Activated naive CD4-positive, alpha-beta T cell treated with anti-CD3 and anti-CD28 coated beads for 36 hours (primary cell): Measurements from ENCODE around the gene MAP4K5. TPM values are rescaled to one million over a fixed set of nuclear protein-coding genes. Genes with fewer than 3 reads are reported as not detected.
A peak's percentile ranks its signal among the peaks of the same experiment; 100 is the strongest.

ENCODE experiments used
- CTCF ChIA-PET: fragments of 350-600 bp; sonication (Branson Sonifier 250); formaldehyde crosslinking; loops from one replicate; lab custom pipeline; 2021; ENCODE audit warnings: antibody characterized with exemption; lab: Charles Lee
- DNase-seq: peaks from one replicate; pipeline ENCODE4 v3.0.0-alpha.2; 2020
- H3K27ac Mint-ChIP-seq: one replicate; pipeline ENCODE4 v1.8.0; 2021; ENCODE audit warnings: mild to moderate bottlenecking, mixed read lengths
- H3K27me3 Mint-ChIP-seq: one replicate; pipeline ENCODE4 v1.8.0; 2021; ENCODE audit warnings: low read depth, mixed read lengths
- H3K36me3 Mint-ChIP-seq: one replicate; pipeline ENCODE4 v1.8.0; 2021; ENCODE audit warnings: low read depth, mixed read lengths
- H3K4me1 Mint-ChIP-seq: one replicate; pipeline ENCODE4 v1.8.0; 2021; ENCODE audit warnings: low read depth, mixed read lengths
- H3K4me3 Mint-ChIP-seq: one replicate; pipeline ENCODE4 v1.8.0; 2021; ENCODE audit warnings: mild to moderate bottlenecking, moderate library complexity, mixed read lengths
- H3K9me3 Mint-ChIP-seq: one replicate; pipeline ENCODE4 v1.8.0; 2021; ENCODE audit warnings: mixed read lengths
- intact Hi-C: fragments of 100-400 bp; cut with micrococcal nuclease; formaldehyde crosslinking; loops from one replicate; pipeline ENCODE4 v1.15.1; 2023
- total RNA-seq, 2 experiments: library from RNA; stranded (reverse); gene quantifications; one replicate each; pipeline ENCODE4 v1.2.3, GENCODE V29; 2021

Gene MAP4K5
- total RNA-seq, 2 experiments from 2014 or later: 10.2 to 11.2 TPM

DNA sequence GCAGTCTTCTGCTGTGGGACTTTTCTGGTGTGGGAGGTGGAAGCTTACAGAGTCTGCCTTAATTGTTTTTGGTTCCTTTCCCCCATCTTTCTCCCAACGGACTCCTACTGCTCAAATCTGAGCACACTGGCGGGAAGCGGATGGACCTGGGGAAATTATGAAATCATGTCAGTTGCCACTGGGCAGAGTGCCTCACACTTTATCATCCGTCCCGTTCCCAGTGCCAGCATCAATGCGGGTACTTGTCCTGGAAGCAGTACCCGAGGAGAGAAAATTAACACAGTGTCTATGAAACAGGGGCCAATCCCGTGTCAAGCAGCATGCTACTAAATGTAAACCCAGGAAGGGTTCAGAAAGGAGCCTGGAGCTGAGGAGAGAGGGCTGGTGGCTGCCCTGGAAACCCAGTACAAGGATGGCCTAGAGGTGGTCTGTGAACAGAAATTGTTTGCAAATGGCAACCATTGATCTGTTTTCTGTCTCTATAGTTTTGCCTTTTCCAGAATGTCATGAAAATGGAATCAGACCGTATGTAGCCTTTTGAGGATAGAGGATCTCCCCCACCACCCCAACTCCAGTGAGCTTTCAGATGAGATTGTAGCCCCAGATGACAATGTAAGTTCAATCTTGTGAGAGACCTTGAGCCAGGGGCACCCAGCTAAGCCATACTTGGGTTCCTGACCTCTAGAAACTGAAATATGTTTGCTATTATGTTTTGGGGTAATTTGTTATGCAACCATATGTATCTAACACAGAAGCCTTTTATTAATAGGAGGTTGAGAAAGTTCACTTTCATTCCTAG, 134.8 kb downstream of the MAP4K5 start:
- H3K27me3 Mint-ChIP-seq: peaks cover 2% of the 10 kb centered on the region
- H3K36me3 Mint-ChIP-seq: peaks cover 2% of the 10 kb centered on the region
- H3K9me3 Mint-ChIP-seq: no peaks in the 10 kb centered on the region
- peaks cover 13% of the 10 kb centered on the region for H3K4me1 Mint-ChIP-seq
- CTCF ChIA-PET: no interaction called here
- intact Hi-C loops: loop anchor here (2.0 to 5.0 kb wide), 4 partner anchors 55 to 630 kb away; partner anchors contain the start of gene KLHDC2
- DNase-seq: no peak
- peak overlapping the region; percentile 73 for H3K4me3 Mint-ChIP-seq
- no peak overlapping the region for H3K27ac Mint-ChIP-seq

GRCh38 chr14:50396631-50397389, 135.6 kb downstream of the MAP4K5 start, which contains the start of gene CDKL1:
Gene CDKL1, minus strand, starts transcription at chr14:50396881. Its CDS starts 1,013 bp downstream, at chr14:50395868.
- CTCF ChIA-PET: interaction anchor here (0.9 to 1.3 kb wide), 2 partner anchors 80 to 135 kb away, joined by 5 to 6 read pairs; no protein-coding TSS in a partner anchor
- H3K4me3 Mint-ChIP-seq: peak within 1 kb of the TSS; percentile 83
- peak within 1 kb of the TSS; percentile 59 for H3K27ac Mint-ChIP-seq
- intact Hi-C loops: loop anchor here (1.0 to 5.0 kb wide), 7 partner anchors 34 to 630 kb away; partner anchors contain the start of gene KLHDC2
- DNase-seq: peak; percentile 53
- H3K36me3 Mint-ChIP-seq: peaks cover 2% of the 10 kb centered on the region
- H3K27me3 Mint-ChIP-seq: peaks cover 2% of the 10 kb centered on the region
- H3K4me1 Mint-ChIP-seq: peaks cover 13% of the 10 kb centered on the region
- no peaks in the 10 kb centered on the region for H3K9me3 Mint-ChIP-seq

DNA sequence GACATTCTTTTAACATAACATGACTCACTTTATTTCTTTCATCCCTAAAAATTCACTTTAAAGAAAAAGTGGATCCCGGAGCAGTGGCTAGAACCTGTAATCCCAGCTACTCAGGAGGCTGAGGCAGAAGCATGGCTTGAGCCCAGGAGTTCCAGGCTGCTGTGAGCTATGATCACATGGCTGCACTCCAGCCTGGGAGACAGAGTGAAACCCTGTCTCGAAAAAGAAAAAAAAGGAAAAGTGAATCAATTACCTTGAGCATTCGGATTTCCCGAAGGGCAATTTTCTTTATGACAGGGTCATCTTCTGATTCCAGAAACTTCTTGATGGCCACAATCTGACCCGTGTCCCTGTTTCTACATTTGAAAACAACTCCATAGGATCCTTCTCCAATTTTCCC, 136.9 kb downstream of the MAP4K5 start:
- intact Hi-C loops: loop anchor here (5.0 kb wide), 2 partner anchors 533 to 628 kb away; partner anchors contain the start of gene KLHDC2
- peaks cover 2% of the 10 kb centered on the region for H3K36me3 Mint-ChIP-seq
- CTCF ChIA-PET: interaction anchor here (0.6 to 1.3 kb wide), 3 partner anchors 75 to 136 kb away, joined by 4 to 6 read pairs (median 5); no protein-coding TSS in a partner anchor

GRCh38 chr14:50394713-50395112, 137.7 kb downstream of the MAP4K5 start:
- CTCF ChIA-PET: interaction anchor here (0.6 to 1.4 kb wide), 4 partner anchors 47 to 137 kb away, joined by 3 to 5 read pairs (median 4); partner anchors contain the start of gene MAP4K5
- peaks cover 2% of the 10 kb centered on the region for H3K36me3 Mint-ChIP-seq
- H3K27me3 Mint-ChIP-seq: peaks cover 2% of the 10 kb centered on the region
- intact Hi-C loops: loop anchor here (5.0 kb wide), 2 partner anchors 532 to 627 kb away; partner anchors contain the start of gene KLHDC2
- H3K27ac Mint-ChIP-seq: no peak overlapping the region
- DNase-seq: no peak
- no peaks in the 10 kb centered on the region for H3K9me3 Mint-ChIP-seq
- H3K4me1 Mint-ChIP-seq: peaks cover 13% of the 10 kb centered on the region
- H3K4me3 Mint-ChIP-seq: no peak overlapping the region

More for the DNA sequence above, 136.9 kb downstream of the MAP4K5 start:
- Mint-ChIP-seq H3K4me3 (peak overlapping the region; percentile 83), H3K9me3 (no peaks in the 10 kb centered on the region), H3K27ac (no peak overlapping the region), H3K4me1 (peaks cover 13% of the 10 kb centered on the region), H3K27me3 (peaks cover 2% of the 10 kb centered on the region)
- no peak for DNase-seq

DNA sequence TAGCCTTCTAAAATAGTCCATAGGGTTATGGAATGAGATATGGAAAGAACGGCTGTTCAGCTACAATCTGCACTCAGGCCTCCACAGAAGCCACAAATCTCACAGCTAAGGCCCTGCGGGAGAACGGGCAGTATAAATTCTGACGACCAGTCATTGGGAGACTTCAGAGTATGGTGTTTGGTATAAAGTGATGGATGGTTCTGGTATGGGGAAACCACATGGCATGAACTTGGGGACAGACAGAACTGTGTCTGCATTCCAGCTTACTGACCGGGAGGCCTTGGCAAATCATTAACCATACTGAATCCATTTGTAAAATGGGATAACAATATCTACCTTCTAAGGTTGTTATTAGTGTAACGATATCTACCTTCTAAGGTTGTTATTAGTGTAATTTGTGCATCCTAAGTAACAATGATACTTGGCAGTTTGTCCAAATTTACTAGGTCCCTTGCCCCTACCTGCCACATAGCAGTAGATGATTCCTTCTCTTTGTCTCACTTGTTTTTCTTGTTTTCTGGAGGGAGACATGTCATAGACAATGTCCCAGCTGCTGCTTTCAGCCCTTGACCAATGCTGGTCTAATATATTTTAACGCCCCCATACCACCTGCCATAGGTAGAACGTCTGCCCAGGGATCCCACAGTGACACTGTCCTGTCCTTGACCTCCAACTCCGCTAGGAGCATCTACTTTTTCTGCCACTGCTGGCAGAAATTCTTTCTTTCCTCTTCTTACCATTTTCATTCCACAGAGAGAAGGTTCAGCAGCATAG, 142.5 kb downstream of the MAP4K5 start:
- no peaks in the 10 kb centered on the region for H3K27me3 Mint-ChIP-seq
- H3K27ac Mint-ChIP-seq: no peak overlapping the region
- H3K9me3 Mint-ChIP-seq: no peaks in the 10 kb centered on the region
- CTCF ChIA-PET: no interaction called here
- intact Hi-C loops: no loop called here
- H3K4me3 Mint-ChIP-seq: no peak overlapping the region
- no peaks in the 10 kb centered on the region for H3K4me1 Mint-ChIP-seq
- H3K36me3 Mint-ChIP-seq: peaks cover 2% of the 10 kb centered on the region
- DNase-seq: no peak

- DNase-seq: no peak
- Mint-ChIP-seq H3K36me3 (no peaks in the 10 kb centered on the region), H3K27me3 (no peaks in the 10 kb centered on the region), H3K9me3 (no peaks in the 10 kb centered on the region), H3K4me3 (no peak overlapping the region), H3K27ac (no peak overlapping the region), H3K4me1 (no peaks in the 10 kb centered on the region)
- CTCF ChIA-PET: interaction anchor here (0.8 kb wide), 1 partner anchor 23 kb away, joined by 3 read pairs; no protein-coding TSS in a partner anchor
- intact Hi-C loops: no loop called here
Observed at GRCh38 chr14:50388256-50388931, 144.0 kb downstream of the MAP4K5 start.

DNA sequence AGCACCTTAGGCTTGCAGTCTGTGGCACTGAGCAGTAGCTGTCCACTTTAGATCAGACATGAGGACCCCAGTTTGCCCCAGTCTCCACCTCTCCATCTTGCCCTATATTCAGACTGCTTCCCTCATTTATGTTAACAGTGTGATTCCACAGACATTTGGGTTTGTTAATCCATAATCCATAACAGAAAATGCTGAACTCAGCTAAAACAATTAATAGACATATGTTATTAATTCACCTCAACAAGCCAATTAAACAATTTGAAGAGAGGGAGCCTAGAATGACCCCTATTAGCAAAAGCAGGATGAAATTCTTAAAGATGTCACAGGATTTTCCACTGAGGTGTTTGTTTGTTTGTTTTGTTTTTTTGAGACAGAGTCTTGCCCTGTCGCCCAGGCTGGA, 144.8 kb downstream of the MAP4K5 start:
- H3K4me1 Mint-ChIP-seq: no peaks in the 10 kb centered on the region
- CTCF ChIA-PET: no interaction called here
- intact Hi-C loops: no loop called here
- no peak overlapping the region for H3K27ac Mint-ChIP-seq
- DNase-seq: no peak
- H3K36me3 Mint-ChIP-seq: no peaks in the 10 kb centered on the region
- H3K27me3 Mint-ChIP-seq: no peaks in the 10 kb centered on the region
- H3K9me3 Mint-ChIP-seq: no peaks in the 10 kb centered on the region
- no peak overlapping the region for H3K4me3 Mint-ChIP-seq

- Mint-ChIP-seq H3K9me3 (no peaks in the 10 kb centered on the region), H3K4me1 (no peaks in the 10 kb centered on the region), H3K27ac (no peak overlapping the region), H3K36me3 (no peaks in the 10 kb centered on the region), H3K4me3 (no peak overlapping the region), H3K27me3 (no peaks in the 10 kb centered on the region)
- no peak for DNase-seq
- CTCF ChIA-PET: no interaction called here
- intact Hi-C loops: no loop called here
Observed at GRCh38 chr14:50383618-50384225, 148.6 kb downstream of the MAP4K5 start.

DNA sequence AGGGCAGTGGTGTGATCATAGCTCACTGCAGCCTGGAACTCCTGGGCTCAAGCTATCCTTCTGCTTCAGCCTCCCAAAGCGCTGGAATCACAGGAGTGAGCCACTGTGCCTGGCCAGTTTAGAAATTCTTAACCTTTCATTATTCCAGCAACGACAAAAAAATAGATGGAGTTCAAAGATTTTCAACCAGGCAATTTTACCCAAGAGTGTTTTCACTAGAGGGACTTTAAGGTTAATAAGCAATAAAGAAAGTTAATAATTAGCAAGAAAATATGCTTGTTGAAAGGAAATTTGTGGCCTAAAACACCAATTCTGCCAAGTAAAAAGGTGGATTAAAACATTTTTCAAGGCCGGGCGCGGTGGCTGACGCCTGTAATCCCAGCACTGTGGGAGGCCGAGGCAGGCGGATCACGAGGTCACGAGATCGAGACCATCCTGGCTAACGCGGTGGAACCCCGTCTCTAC, 150.5 kb downstream of the MAP4K5 start:
- H3K27ac Mint-ChIP-seq: no peak overlapping the region
- CTCF ChIA-PET: no interaction called here
- no peaks in the 10 kb centered on the region for H3K9me3 Mint-ChIP-seq

GRCh38 chr14:50381008-50381407, 151.4 kb downstream of the MAP4K5 start:
- no peaks in the 10 kb centered on the region for H3K9me3 Mint-ChIP-seq
- no peak overlapping the region for H3K27ac Mint-ChIP-seq
- DNase-seq: no peak
- H3K4me3 Mint-ChIP-seq: no peak overlapping the region
- H3K36me3 Mint-ChIP-seq: no peaks in the 10 kb centered on the region
- no peaks in the 10 kb centered on the region for H3K27me3 Mint-ChIP-seq
- no peaks in the 10 kb centered on the region for H3K4me1 Mint-ChIP-seq
- CTCF ChIA-PET: no interaction called here
- intact Hi-C loops: no loop called here

More for the DNA sequence above, 150.5 kb downstream of the MAP4K5 start:
- no peaks in the 10 kb centered on the region for H3K27me3 Mint-ChIP-seq
- no peaks in the 10 kb centered on the region for H3K4me1 Mint-ChIP-seq
- H3K36me3 Mint-ChIP-seq: no peaks in the 10 kb centered on the region
- no peak overlapping the region for H3K4me3 Mint-ChIP-seq
- intact Hi-C loops: no loop called here
- no peak for DNase-seq

DNA sequence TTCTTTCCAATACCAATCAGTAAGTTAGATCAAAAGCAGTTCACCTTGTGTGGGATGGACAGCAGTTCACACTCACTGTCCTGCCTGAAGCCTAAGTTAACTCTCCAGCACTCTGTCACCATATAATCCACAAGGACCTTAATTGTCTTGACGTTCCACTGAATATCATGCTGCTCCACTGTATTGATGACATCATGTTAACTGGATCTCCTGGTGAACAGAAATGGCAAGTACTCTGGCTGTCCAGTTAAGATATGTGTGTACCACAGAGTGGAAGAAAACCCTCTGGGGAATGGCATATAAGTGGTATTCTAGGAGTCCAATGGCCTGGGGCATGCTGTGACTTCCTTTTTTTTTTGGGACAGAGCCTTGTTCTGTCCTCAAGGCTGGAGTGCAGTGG, 151.9 kb downstream of the MAP4K5 start:
- no peaks in the 10 kb centered on the region for H3K4me1 Mint-ChIP-seq
- no peak overlapping the region for H3K4me3 Mint-ChIP-seq
- DNase-seq: no peak
- no peaks in the 10 kb centered on the region for H3K9me3 Mint-ChIP-seq
- intact Hi-C loops: no loop called here
- H3K27me3 Mint-ChIP-seq: no peaks in the 10 kb centered on the region
- H3K27ac Mint-ChIP-seq: no peak overlapping the region
- CTCF ChIA-PET: no interaction called here
- H3K36me3 Mint-ChIP-seq: no peaks in the 10 kb centered on the region
